ENCODE results near the gene ITIH2. TPM values are rescaled to one million over a fixed set of nuclear protein-coding genes. Genes with fewer than 3 reads are reported as not detected.
"Not testable (repeated sequence)": the region's sequence is repeated elsewhere in the genome, so short reads cannot be mapped to it uniquely, and the experiment has no call there.

Gene ITIH2
- total RNA-seq, 2 experiments from 2014 or later: not detected

GRCh38 chr10:7704071-7705016 is 1.2 kb downstream of the ITIH2 start:
- Mint-ChIP-seq H3K27ac (no peak overlapping the region), H3K4me3 (no peak overlapping the region), H3K9me3 (no peaks in the 10 kb centered on the region), H3K36me3 (ENCODE audit: low read depth) (no peaks in the 10 kb centered on the region), H3K4me1 (no peaks in the 10 kb centered on the region), H3K27me3 (peaks cover 26% of the 10 kb centered on the region)
- CTCF ChIA-PET: interaction anchor here (1.5 to 1.6 kb wide), 2 partner anchors 17 to 42 kb away, joined by 3 to 5 read pairs; no protein-coding TSS in a partner anchor
- POLR2A ChIA-PET: no interaction called here
- no peak for DNase-seq

- Mint-ChIP-seq H3K27me3 (peaks cover 26% of the 10 kb centered on the region), H3K9me3 (no peaks in the 10 kb centered on the region), H3K36me3 (ENCODE audit: low read depth) (no peaks in the 10 kb centered on the region), H3K4me3 (no peak overlapping the region), H3K4me1 (no peaks in the 10 kb centered on the region), H3K27ac (no peak overlapping the region)
- DNase-seq: no peak
- ChIA-PET POLR2A (no interaction called here), CTCF (interaction anchor here (0.6 kb wide), 1 partner anchor 694 kb away, joined by 3 read pairs; no protein-coding TSS in a partner anchor)
Observed at GRCh38 chr10:7705341-7705740, 2.2 kb downstream of the ITIH2 start.

GRCh38 chr10:7706534-7707073 is 3.5 kb downstream of the ITIH2 start:
- no peak overlapping the region for H3K27ac Mint-ChIP-seq
- peaks cover 29% of the 10 kb centered on the region for H3K27me3 Mint-ChIP-seq
- H3K36me3 Mint-ChIP-seq (ENCODE audit: low read depth): no peaks in the 10 kb centered on the region
- CTCF ChIA-PET: interaction anchor here (1.4 kb wide), 1 partner anchor 20 kb away, joined by 3 read pairs; no protein-coding TSS in a partner anchor
- no peak for DNase-seq
- no peaks in the 10 kb centered on the region for H3K9me3 Mint-ChIP-seq
- POLR2A ChIA-PET: no interaction called here
- H3K4me3 Mint-ChIP-seq: no peak overlapping the region
- no peaks in the 10 kb centered on the region for H3K4me1 Mint-ChIP-seq

- Mint-ChIP-seq H3K27me3 (peaks cover 29% of the 10 kb centered on the region), H3K4me1 (no peaks in the 10 kb centered on the region), H3K9me3 (no peaks in the 10 kb centered on the region), H3K27ac (no peak overlapping the region), H3K36me3 (ENCODE audit: low read depth) (no peaks in the 10 kb centered on the region), H3K4me3 (no peak overlapping the region)
- ChIA-PET CTCF (interaction anchor here (1.0 to 1.4 kb wide), 2 partner anchors 20 to 479 kb away, joined by 3 read pairs; no protein-coding TSS in a partner anchor), POLR2A (no interaction called here)
- no peak for DNase-seq
Observed at GRCh38 chr10:7707102-7707501, 4.0 kb downstream of the ITIH2 start.

- ChIA-PET POLR2A (no interaction called here), CTCF (interaction anchor here (1.0 kb wide), 2 partner anchors 10 to 480 kb away, joined by 3 to 4 read pairs; no protein-coding TSS in a partner anchor)
- H3K27ac Mint-ChIP-seq: no peak overlapping the region
- H3K36me3 Mint-ChIP-seq (ENCODE audit: low read depth): no peaks in the 10 kb centered on the region
- no peaks in the 10 kb centered on the region for H3K9me3 Mint-ChIP-seq
- H3K4me3 Mint-ChIP-seq: no peak overlapping the region
- no peak for DNase-seq
- no peaks in the 10 kb centered on the region for H3K4me1 Mint-ChIP-seq
- peaks cover 23% of the 10 kb centered on the region for H3K27me3 Mint-ChIP-seq
Observed at GRCh38 chr10:7707858-7708622, 4.9 kb downstream of the ITIH2 start.

- no peaks in the 10 kb centered on the region for H3K9me3 Mint-ChIP-seq
- ChIA-PET CTCF (interaction anchor here (1.0 kb wide), 1 partner anchor 11 kb away, joined by 4 read pairs; no protein-coding TSS in a partner anchor), POLR2A (no interaction called here)
- no peak overlapping the region for H3K27ac Mint-ChIP-seq
- H3K27me3 Mint-ChIP-seq: peaks cover 17% of the 10 kb centered on the region
- no peaks in the 10 kb centered on the region for H3K36me3 Mint-ChIP-seq (ENCODE audit: low read depth)
- DNase-seq: no peak
- H3K4me1 Mint-ChIP-seq: no peaks in the 10 kb centered on the region
- no peak overlapping the region for H3K4me3 Mint-ChIP-seq
Observed at GRCh38 chr10:7708832-7709231, 5.7 kb downstream of the ITIH2 start.

- Mint-ChIP-seq H3K27ac (no peak overlapping the region), H3K4me3 (no peak overlapping the region), H3K27me3 (peaks cover 13% of the 10 kb centered on the region), H3K4me1 (no peaks in the 10 kb centered on the region), H3K36me3 (ENCODE audit: low read depth) (no peaks in the 10 kb centered on the region), H3K9me3 (no peaks in the 10 kb centered on the region)
- CTCF ChIA-PET: no interaction called here
- POLR2A ChIA-PET: no interaction called here
- DNase-seq: no peak
Observed at GRCh38 chr10:7710446-7710845, 7.3 kb downstream of the ITIH2 start.

- H3K4me3 Mint-ChIP-seq; H3K4me1 Mint-ChIP-seq; POLR2A ChIA-PET; CTCF ChIA-PET; H3K27ac Mint-ChIP-seq; H3K36me3 Mint-ChIP-seq (ENCODE audit: low read depth); DNase-seq; H3K9me3 Mint-ChIP-seq: not testable (repeated sequence)
- peaks cover 13% of the 10 kb centered on the region for H3K27me3 Mint-ChIP-seq
Observed at GRCh38 chr10:7711075-7711474, 8.0 kb downstream of the ITIH2 start.

GRCh38 chr10:7715515-7715914 is 12.4 kb downstream of the ITIH2 start:
- Mint-ChIP-seq H3K27me3 (peaks cover 3% of the 10 kb centered on the region), H3K4me1 (peaks cover 8% of the 10 kb centered on the region), H3K4me3 (no peak overlapping the region), H3K36me3 (ENCODE audit: low read depth) (no peaks in the 10 kb centered on the region), H3K9me3 (no peaks in the 10 kb centered on the region), H3K27ac (no peak overlapping the region)
- DNase-seq: no peak
- POLR2A ChIA-PET: no interaction called here
- CTCF ChIA-PET: interaction anchor here (0.7 to 0.9 kb wide), 3 partner anchors 14 to 808 kb away, joined by 3 to 5 read pairs (median 3); no protein-coding TSS in a partner anchor

- H3K27ac Mint-ChIP-seq: no peak overlapping the region
- no peaks in the 10 kb centered on the region for H3K36me3 Mint-ChIP-seq (ENCODE audit: low read depth)
- DNase-seq: no peak
- ChIA-PET CTCF (no interaction called here), POLR2A (no interaction called here)
- H3K9me3 Mint-ChIP-seq: no peaks in the 10 kb centered on the region
- no peaks in the 10 kb centered on the region for H3K27me3 Mint-ChIP-seq
- peaks cover 8% of the 10 kb centered on the region for H3K4me1 Mint-ChIP-seq
- no peak overlapping the region for H3K4me3 Mint-ChIP-seq
Observed at GRCh38 chr10:7717767-7718166, 14.7 kb downstream of the ITIH2 start.

GRCh38 chr10:7718685-7719084 is 15.6 kb downstream of the ITIH2 start:
- DNase-seq: no peak
- Mint-ChIP-seq H3K27me3 (peaks cover 2% of the 10 kb centered on the region), H3K4me3 (no peak overlapping the region), H3K9me3 (no peaks in the 10 kb centered on the region), H3K36me3 (ENCODE audit: low read depth) (no peaks in the 10 kb centered on the region), H3K27ac (no peak overlapping the region), H3K4me1 (peaks cover 8% of the 10 kb centered on the region)
- POLR2A ChIA-PET: no interaction called here
- CTCF ChIA-PET: no interaction called here

GRCh38 chr10:7720478-7720877 is 17.4 kb downstream of the ITIH2 start:
- ChIA-PET CTCF (no interaction called here), POLR2A (no interaction called here)
- H3K4me1 Mint-ChIP-seq: peaks cover 8% of the 10 kb centered on the region

More at GRCh38 chr10:7720478-7720877, 17.4 kb downstream of the ITIH2 start:
- H3K27me3 Mint-ChIP-seq: peaks cover 4% of the 10 kb centered on the region
- H3K27ac Mint-ChIP-seq: no peak overlapping the region
- no peak for DNase-seq
- no peaks in the 10 kb centered on the region for H3K36me3 Mint-ChIP-seq (ENCODE audit: low read depth)
- H3K9me3 Mint-ChIP-seq: no peaks in the 10 kb centered on the region
- H3K4me3 Mint-ChIP-seq: no peak overlapping the region

Measured in activated CD4-positive, alpha-beta T cell treated with anti-CD3 and anti-CD28 coated beads, Interleukin-2, amount 10 ng/mL, durations not matched to agents 7 days and 5 days (primary cell).